Measurements from ENCODE around the gene GALNT17.

Gene GALNT17

DNA sequence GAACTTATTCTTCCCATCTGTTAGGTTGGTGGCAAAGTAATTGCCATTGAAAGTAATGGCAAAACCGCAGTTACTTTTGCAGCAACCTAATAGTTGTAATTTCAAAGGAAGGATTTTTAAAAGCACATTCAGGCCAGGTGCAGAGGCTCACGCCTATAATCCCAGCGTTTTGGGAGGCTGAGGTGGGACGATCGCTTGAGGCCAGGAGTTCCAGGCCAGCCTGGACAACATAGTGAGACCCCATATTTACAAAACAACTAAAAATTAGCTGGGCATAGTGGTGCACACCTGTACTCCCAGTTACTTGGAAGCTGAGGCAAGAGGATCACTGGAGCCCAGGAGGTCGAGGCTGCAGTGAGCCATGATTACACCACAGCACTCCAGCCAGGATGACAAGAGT, 374.9 kb downstream of the GALNT17 start:
- Histone ChIP-seq H3K27me3 (ENCODE audit: insufficient read depth, low read length, poor library complexity, severe bottlenecking) (no peaks in the 10 kb centered on the region), H4K20me1 (ENCODE audit: insufficient read depth, low read length, poor library complexity, severe bottlenecking) (no peaks in the 10 kb centered on the region), H3K4me3 (ENCODE audit: low read length, poor library complexity, severe bottlenecking) (no peak overlapping the region), H3F3A (ENCODE audit: low read depth) (no peaks in the 10 kb centered on the region), H3K36me3 (ENCODE audit: insufficient read depth, low read length) (no peaks in the 10 kb centered on the region), H3K4me1 (ENCODE audit: insufficient read depth, low read length, poor library complexity, severe bottlenecking) (no peaks in the 10 kb centered on the region), H3K9ac (ENCODE audit: low read depth, low read length, poor library complexity, severe bottlenecking) (no peak overlapping the region), H2AFZ (ENCODE audit: low read length) (no peak overlapping the region), H3K9me3 (ENCODE audit: insufficient read depth, low read depth, low read length) (peaks cover 8% of the 10 kb centered on the region; the same call in 1 of the 2 replicates), H3K9me2 (replicated peaks; ENCODE audit: low read depth, low read length) (no peaks in the 10 kb centered on the region), H3K4me2 (ENCODE audit: low read depth, low read length, poor library complexity, severe bottlenecking) (no peak overlapping the region), H3K79me2 (ENCODE audit: insufficient read depth, low read length) (no peaks in the 10 kb centered on the region)
- TF ChIP-seq EZH2phosphoT487 (IDR thresholded peaks at IDR 0.05; ENCODE audit: borderline replicate concordance) = no peak
- TF ChIP-seq, protein P1, sequence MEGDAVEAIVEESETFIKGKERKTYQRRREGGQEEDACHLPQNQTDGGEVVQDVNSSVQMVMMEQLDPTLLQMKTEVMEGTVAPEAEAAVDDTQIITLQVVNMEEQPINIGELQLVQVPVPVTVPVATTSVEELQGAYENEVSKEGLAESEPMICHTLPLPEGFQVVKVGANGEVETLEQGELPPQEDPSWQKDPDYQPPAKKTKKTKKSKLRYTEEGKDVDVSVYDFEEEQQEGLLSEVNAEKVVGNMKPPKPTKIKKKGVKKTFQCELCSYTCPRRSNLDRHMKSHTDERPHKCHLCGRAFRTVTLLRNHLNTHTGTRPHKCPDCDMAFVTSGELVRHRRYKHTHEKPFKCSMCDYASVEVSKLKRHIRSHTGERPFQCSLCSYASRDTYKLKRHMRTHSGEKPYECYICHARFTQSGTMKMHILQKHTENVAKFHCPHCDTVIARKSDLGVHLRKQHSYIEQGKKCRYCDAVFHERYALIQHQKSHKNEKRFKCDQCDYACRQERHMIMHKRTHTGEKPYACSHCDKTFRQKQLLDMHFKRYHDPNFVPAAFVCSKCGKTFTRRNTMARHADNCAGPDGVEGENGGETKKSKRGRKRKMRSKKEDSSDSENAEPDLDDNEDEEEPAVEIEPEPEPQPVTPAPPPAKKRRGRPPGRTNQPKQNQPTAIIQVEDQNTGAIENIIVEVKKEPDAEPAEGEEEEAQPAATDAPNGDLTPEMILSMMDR (conservative IDR thresholded peaks at IDR 0.05; ENCODE audit: low read length) = no peak

DNA sequence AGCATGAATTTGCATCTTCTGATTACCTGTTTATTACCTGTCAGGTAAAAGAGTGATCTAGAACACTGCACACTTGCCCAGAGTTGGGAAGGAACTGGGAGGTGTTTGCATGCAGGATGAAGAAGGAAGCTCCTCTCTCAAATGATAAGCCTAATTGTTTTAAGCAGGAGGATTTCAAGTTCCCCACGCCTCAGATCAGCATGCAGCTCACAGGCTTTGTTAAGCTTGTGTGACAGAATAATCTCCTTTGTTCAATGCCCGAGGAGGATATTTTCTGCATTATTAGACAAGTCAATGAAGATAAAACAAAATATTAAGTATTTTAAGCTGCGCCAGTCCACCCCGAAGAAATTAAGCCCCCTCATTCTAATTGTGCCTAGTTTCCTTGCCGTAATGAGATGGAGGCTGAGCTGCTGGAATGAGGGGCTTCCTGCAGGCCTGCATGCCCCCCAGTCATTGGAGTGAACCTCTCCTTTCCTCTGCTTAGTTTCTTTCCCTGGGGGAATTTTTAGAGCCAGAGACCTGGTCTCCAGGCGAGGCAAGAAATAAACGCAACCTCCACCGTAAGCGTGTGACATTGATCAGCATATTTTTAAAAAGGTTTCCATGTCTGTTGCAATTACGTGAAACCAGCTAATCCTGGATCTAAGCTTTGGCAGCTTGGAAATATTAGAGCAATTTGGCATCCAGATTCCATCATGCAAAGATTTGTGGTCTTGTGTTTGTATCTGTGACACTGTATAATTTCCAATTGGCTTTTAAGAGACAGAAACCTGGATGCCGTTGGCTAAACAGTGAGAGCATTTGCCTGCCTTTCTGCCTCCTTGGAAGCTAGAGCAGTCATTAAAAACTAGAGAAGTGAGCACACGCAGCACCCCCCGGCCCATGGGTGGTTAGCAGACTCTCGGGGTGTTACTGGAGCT, 376.0 kb downstream of the GALNT17 start:
- H3K36me3 ChIP-seq (ENCODE audit: insufficient read depth, low read length) = no peaks in the 10 kb centered on the region
- no peaks in the 10 kb centered on the region for H3K4me1 ChIP-seq (ENCODE audit: insufficient read depth, low read length, poor library complexity, severe bottlenecking)
- no peaks in the 10 kb centered on the region for H3K27me3 ChIP-seq (ENCODE audit: insufficient read depth, low read length, poor library complexity, severe bottlenecking)
- no peak overlapping the region for H3K4me2 ChIP-seq (ENCODE audit: low read depth, low read length, poor library complexity, severe bottlenecking)
- no peak overlapping the region for H3K4me3 ChIP-seq (ENCODE audit: low read length, poor library complexity, severe bottlenecking)
- H3K9ac ChIP-seq (ENCODE audit: low read depth, low read length, poor library complexity, severe bottlenecking) = no peak overlapping the region
- H2AFZ ChIP-seq (ENCODE audit: low read length) = no peak overlapping the region
- no peaks in the 10 kb centered on the region for H4K20me1 ChIP-seq (ENCODE audit: insufficient read depth, low read length, poor library complexity, severe bottlenecking)
- no peaks in the 10 kb centered on the region for H3K9me2 ChIP-seq (replicated peaks; ENCODE audit: low read depth, low read length)
- no peaks in the 10 kb centered on the region for H3K79me2 ChIP-seq (ENCODE audit: insufficient read depth, low read length)
- H3K9me3 ChIP-seq (ENCODE audit: insufficient read depth, low read depth, low read length) = peaks cover 3% of the 10 kb centered on the region; the same call in 1 of the 2 replicates
- no peaks in the 10 kb centered on the region for H3F3A ChIP-seq (ENCODE audit: low read depth)
- no peak for TF ChIP-seq EZH2phosphoT487 (IDR thresholded peaks at IDR 0.05; ENCODE audit: borderline replicate concordance)
- TF ChIP-seq, protein P1 (conservative IDR thresholded peaks at IDR 0.05; ENCODE audit: low read length) = no peak

DNA sequence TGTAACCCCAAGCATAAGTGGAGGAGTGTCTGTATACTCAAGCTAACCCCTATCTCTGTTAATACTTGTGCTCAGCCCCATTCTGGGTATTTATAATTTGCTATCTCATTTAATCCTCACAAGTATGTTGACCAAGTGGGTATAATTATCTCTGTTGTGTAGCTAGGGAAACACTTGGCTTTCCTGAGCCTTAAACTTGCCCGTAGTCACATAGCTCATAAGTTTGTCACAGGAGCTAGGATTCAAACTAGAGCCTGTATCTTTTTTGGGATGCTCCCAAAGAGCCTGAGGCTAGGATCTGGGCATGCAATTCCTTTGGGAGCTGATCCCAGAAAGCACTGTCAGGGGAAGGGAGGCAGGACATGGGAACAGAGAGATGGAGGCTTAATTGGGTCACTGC, 377.4 kb downstream of the GALNT17 start:
- H3K4me2 ChIP-seq (ENCODE audit: low read depth, low read length, poor library complexity, severe bottlenecking) = no peak overlapping the region
- H3K9ac ChIP-seq (ENCODE audit: low read depth, low read length, poor library complexity, severe bottlenecking) = no peak overlapping the region
- no peaks in the 10 kb centered on the region for H3K79me2 ChIP-seq (ENCODE audit: insufficient read depth, low read length)
- no peak overlapping the region for H3K4me3 ChIP-seq (ENCODE audit: low read length, poor library complexity, severe bottlenecking)
- H3K9me2 ChIP-seq (replicated peaks; ENCODE audit: low read depth, low read length) = no peaks in the 10 kb centered on the region
- H3F3A ChIP-seq (ENCODE audit: low read depth) = no peaks in the 10 kb centered on the region
- peaks cover 5% of the 10 kb centered on the region; the same call in 1 of the 2 replicates for H3K9me3 ChIP-seq (ENCODE audit: insufficient read depth, low read depth, low read length)
- H3K36me3 ChIP-seq (ENCODE audit: insufficient read depth, low read length) = no peaks in the 10 kb centered on the region
- H2AFZ ChIP-seq (ENCODE audit: low read length) = no peak overlapping the region
- H3K4me1 ChIP-seq (ENCODE audit: insufficient read depth, low read length, poor library complexity, severe bottlenecking) = no peaks in the 10 kb centered on the region
- no peak for TF ChIP-seq EZH2phosphoT487 (IDR thresholded peaks at IDR 0.05; ENCODE audit: borderline replicate concordance)
- TF ChIP-seq, protein P1 (conservative IDR thresholded peaks at IDR 0.05; ENCODE audit: low read length) = no peak
- no peaks in the 10 kb centered on the region for H4K20me1 ChIP-seq (ENCODE audit: insufficient read depth, low read length, poor library complexity, severe bottlenecking)
- H3K27me3 ChIP-seq (ENCODE audit: insufficient read depth, low read length, poor library complexity, severe bottlenecking) = no peaks in the 10 kb centered on the region

All from Loucy (cell line).